Kidney epithelial cell (primary cell): ENCODE measurements around the gene GPX7. TPM values are rescaled to one million over a fixed set of nuclear protein-coding genes. Genes with fewer than 3 reads are reported as not detected.

Source experiments
- DNase-seq: peaks from one replicate; pipeline ENCODE4 v3.0.0-alpha.2; 2010; ENCODE audit warnings: low read depth
- H3K27me3 ChIP-seq: 2 replicates; pipeline ENCODE4 v1.6.0; 2011; ENCODE audit warnings: low read length; ENCODE audit not compliant: control insufficient read depth, insufficient read depth
- H3K36me3 ChIP-seq: 2 replicates; pipeline ENCODE4 v1.5.1; 2011; ENCODE audit warnings: low read length; ENCODE audit not compliant: control insufficient read depth, insufficient read depth
- H3K4me3 ChIP-seq: 2 replicates; pipeline ENCODE4 v1.5.1; 2011; ENCODE audit warnings: low read depth, mild to moderate bottlenecking, control low read depth, low read length
- CTCF ChIP-seq: IDR thresholded peaks from 2 replicates; pipeline ENCODE4 v1.5.1; 2011; ENCODE audit warnings: mild to moderate bottlenecking, moderate library complexity, low read length, control low read depth, inconsistent platforms; ENCODE audit not compliant: insufficient read depth, poor library complexity, severe bottlenecking
- total RNA-seq: library from RNA; depleted of rRNA; stranded (reverse); fragments of >200 nt; gene quantifications from 2 replicates; pipeline ENCODE4 v1.2.3, GENCODE V29; 2015

GPX7 gene
- total RNA-seq, 1 donor from 2014 or later, result 33.1 TPM

GRCh38 chr1:52579415-52579814 is 22.8 kb upstream of the GPX7 start:
- no peaks in the 10 kb centered on the region for H3K36me3 ChIP-seq
- TF ChIP-seq CTCF, result no peak
- DNase-seq, result no peak
- no peaks in the 10 kb centered on the region for H3K27me3 ChIP-seq
- H3K4me3 ChIP-seq, result no peak overlapping the region

GRCh38 chr1:52580283-52580682 is 21.9 kb upstream of the GPX7 start:
- Histone ChIP-seq H3K4me3 (no peak overlapping the region), H3K27me3 (no peaks in the 10 kb centered on the region), H3K36me3 (no peaks in the 10 kb centered on the region)
- DNase-seq, result no peak
- no peak for TF ChIP-seq CTCF

GRCh38 chr1:52582116-52582696 is 20.0 kb upstream of the GPX7 start:
- Histone ChIP-seq H3K4me3 (no peak overlapping the region), H3K27me3 (no peaks in the 10 kb centered on the region), H3K36me3 (no peaks in the 10 kb centered on the region)
- TF ChIP-seq CTCF, result no peak
- no peak for DNase-seq

GRCh38 chr1:52585474-52585873 is 16.7 kb upstream of the GPX7 start:
- H3K4me3 ChIP-seq, result no peak overlapping the region
- no peak for TF ChIP-seq CTCF
- H3K36me3 ChIP-seq, result no peaks in the 10 kb centered on the region
- no peak for DNase-seq
- no peaks in the 10 kb centered on the region for H3K27me3 ChIP-seq

- Histone ChIP-seq H3K36me3 (no peaks in the 10 kb centered on the region), H3K4me3 (no peak overlapping the region), H3K27me3 (no peaks in the 10 kb centered on the region)
- DNase-seq, result no peak
- no peak for TF ChIP-seq CTCF
Measured at GRCh38 chr1:52588027-52588426, 14.1 kb upstream of the GPX7 start.

GRCh38 chr1:52588535-52588934 is 13.6 kb upstream of the GPX7 start:
- H3K4me3 ChIP-seq, result no peak overlapping the region
- TF ChIP-seq CTCF, result no peak
- no peaks in the 10 kb centered on the region for H3K36me3 ChIP-seq
- no peaks in the 10 kb centered on the region for H3K27me3 ChIP-seq
- DNase-seq, result no peak
